WI38 (cell line): ENCODE results near the gene RAPSN.

Experiments
- H3K4me3 ChIP-seq: 2 replicates; pipeline ENCODE4 v1.5.1; 2011; ENCODE audit warnings: low read depth, mild to moderate bottlenecking, control low read depth, low read length
- CTCF ChIP-seq: IDR thresholded peaks from 2 replicates; pipeline ENCODE4 v1.5.1; 2012; ENCODE audit warnings: low read depth, mild to moderate bottlenecking, control low read depth, low read length

Gene RAPSN

GRCh38 chr11:47425611-47426010, 23.3 kb downstream of the RAPSN start:
- H3K4me3 ChIP-seq, result peak overlapping the region; percentile 88
- no peak for TF ChIP-seq CTCF

GRCh38 chr11:47418454-47419259, 30.3 kb downstream of the RAPSN start:
- H3K4me3 ChIP-seq, result no peak overlapping the region
- no peak for TF ChIP-seq CTCF

- no peak for TF ChIP-seq CTCF
- no peak overlapping the region for H3K4me3 ChIP-seq
Observed at GRCh38 chr11:47417712-47418111, 31.2 kb downstream of the RAPSN start.

GRCh38 chr11:47415949-47416472, 32.9 kb downstream of the RAPSN start:
- no peak overlapping the region for H3K4me3 ChIP-seq
- no peak for TF ChIP-seq CTCF

- TF ChIP-seq CTCF, result no peak
- H3K4me3 ChIP-seq, result no peak overlapping the region
Observed at GRCh38 chr11:47415091-47415854, 33.7 kb downstream of the RAPSN start.

- no peak overlapping the region for H3K4me3 ChIP-seq
- no peak for TF ChIP-seq CTCF
Observed at GRCh38 chr11:47414685-47415070, 34.3 kb downstream of the RAPSN start.
